Activated CD8-positive, alpha-beta T cell treated with anti-CD3 and anti-CD28 coated beads for 36 hours (primary cell): ENCODE data around the gene GNG8. TPM values are rescaled to one million over a fixed set of nuclear protein-coding genes. Genes with fewer than 3 reads are reported as not detected.
A peak's percentile ranks its signal among the peaks of the same experiment; 100 is the strongest.

Experiments used
- ATAC-seq: fragments of 200-7000 bp; cut with Tn5 transposase; one replicate; pipeline ENCODE4 v1.10.0; 2021; ENCODE audit warnings: mild to moderate bottlenecking, moderate library complexity
- CTCF ChIA-PET: fragments of 350-600 bp; sonication (Branson Sonifier 250); formaldehyde crosslinking; loops from one replicate; lab custom pipeline; 2021; ENCODE audit warnings: antibody characterized with exemption; lab: Charles Lee
- POLR2A ChIA-PET: fragments of 350-600 bp; sonication (Branson Sonifier 250); formaldehyde crosslinking; loops from one replicate; lab custom pipeline; 2021; ENCODE audit warnings: antibody characterized with exemption; lab: Charles Lee
- DNase-seq: peaks from one replicate; pipeline ENCODE4 v3.0.0-alpha.2; 2020
- H3K27ac Mint-ChIP-seq: one replicate; pipeline ENCODE4 v1.8.0; 2021; ENCODE audit warnings: mild to moderate bottlenecking, mixed read lengths
- H3K27me3 Mint-ChIP-seq: one replicate; pipeline ENCODE4 v1.8.0; 2021; ENCODE audit warnings: mixed read lengths
- H3K36me3 Mint-ChIP-seq: one replicate; pipeline ENCODE4 v1.8.0; 2021; ENCODE audit warnings: low read depth, mixed read lengths
- H3K4me1 Mint-ChIP-seq: one replicate; pipeline ENCODE4 v1.8.0; 2021; ENCODE audit warnings: low read depth, mixed read lengths
- H3K4me3 Mint-ChIP-seq: one replicate; pipeline ENCODE4 v1.8.0; 2021; ENCODE audit warnings: mild to moderate bottlenecking, moderate library complexity, mixed read lengths
- H3K9me3 Mint-ChIP-seq: one replicate; pipeline ENCODE4 v1.8.0; 2021; ENCODE audit warnings: mixed read lengths
- CTCF ChIP-seq: fragments of 200-600 bp; IDR thresholded peaks from one replicate; pipeline ENCODE4 v1.8.0; 2022; ENCODE audit warnings: antibody characterized with exemption, mild to moderate bottlenecking
- intact Hi-C: fragments of 100-400 bp; cut with micrococcal nuclease; formaldehyde crosslinking; loops from one replicate; pipeline ENCODE4 v1.10.0; 2022
- total RNA-seq, 2 experiments: library from RNA; stranded (reverse); gene quantifications; one replicate each; pipeline ENCODE4 v1.2.3, GENCODE V29; 2021

GNG8 gene
- total RNA-seq, 2 experiments from 2014 or later: 33.0 to 45.4 TPM

- intact Hi-C loops: loop anchor here (1.0 to 10.0 kb wide), 2 partner anchors 48 to 111 kb away; no protein-coding TSS in a partner anchor
- Mint-ChIP-seq H3K9me3 (no peaks in the 10 kb centered on the region), H3K36me3 (peaks cover 38% of the 10 kb centered on the region), H3K27me3 (no peaks in the 10 kb centered on the region), H3K4me3 (peak overlapping the region; percentile 32), H3K4me1 (peaks cover 72% of the 10 kb centered on the region), H3K27ac (peak overlapping the region; percentile 89)
- peak; percentile 96 for TF ChIP-seq CTCF
- ChIA-PET POLR2A (interaction anchor here (0.6 to 14.9 kb wide), 7 partner anchors 9 to 114 kb away, joined by 3 to 232 read pairs (median 3); partner anchors contain the start of gene CALM3), CTCF (interaction anchor here (0.6 to 19.7 kb wide), 22 partner anchors 8 to 131 kb away, joined by 3 to 300 read pairs (median 5); partner anchors contain the start of genes CALM3, DACT3, GNG8 and PTGIR)
- DNase-seq (peak; percentile 92), ATAC-seq (peak; percentile 55)
These were observed 21.8 kb downstream of the GNG8 start for GRCh38 chr19:46614114-46614722.

GRCh38 chr19:46613525-46613924, 22.5 kb downstream of the GNG8 start:
- ATAC-seq (no peak), DNase-seq (no peak)
- no peaks in the 10 kb centered on the region for H3K27me3 Mint-ChIP-seq
- H3K9me3 Mint-ChIP-seq: no peaks in the 10 kb centered on the region
- no peak overlapping the region for H3K27ac Mint-ChIP-seq
- intact Hi-C loops: loop anchor here (10.0 kb wide), 1 partner anchor 111 kb away; no protein-coding TSS in a partner anchor
- ChIA-PET CTCF (interaction anchor here (0.6 to 19.7 kb wide), 19 partner anchors 10 to 131 kb away, joined by 3 to 300 read pairs (median 5); partner anchors contain the start of genes CALM3, DACT3, GNG8 and PTGIR), POLR2A (interaction anchor here (0.8 to 14.9 kb wide), 6 partner anchors 9 to 115 kb away, joined by 3 to 232 read pairs (median 4); partner anchors contain the start of gene CALM3)
- TF ChIP-seq CTCF: no peak
- H3K4me1 Mint-ChIP-seq: peaks cover 69% of the 10 kb centered on the region
- no peak overlapping the region for H3K4me3 Mint-ChIP-seq
- peaks cover 37% of the 10 kb centered on the region for H3K36me3 Mint-ChIP-seq

- Mint-ChIP-seq H3K4me1 (peaks cover 62% of the 10 kb centered on the region), H3K4me3 (peak overlapping the region; percentile 22), H3K9me3 (no peaks in the 10 kb centered on the region), H3K27ac (peak overlapping the region; percentile 72), H3K36me3 (peaks cover 51% of the 10 kb centered on the region), H3K27me3 (no peaks in the 10 kb centered on the region)
- DNase-seq (no peak), ATAC-seq (no peak)
- ChIA-PET POLR2A (interaction anchor here (0.8 to 14.9 kb wide), 14 partner anchors 7 to 111 kb away, joined by 3 to 232 read pairs (median 5); partner anchors contain the start of genes CALM3, DACT3 and PTGIR), CTCF (interaction anchor here (1.0 to 19.7 kb wide), 10 partner anchors 10 to 142 kb away, joined by 3 to 300 read pairs (median 8); partner anchors contain the start of genes CALM3 and DACT3)
- TF ChIP-seq CTCF: no peak
- intact Hi-C loops: loop anchor here (10.0 kb wide), 1 partner anchor 113 kb away; no protein-coding TSS in a partner anchor
These were observed 24.2 kb downstream of the GNG8 start for GRCh38 chr19:46611776-46612175.

GRCh38 chr19:46610851-46611770, 24.9 kb downstream of the GNG8 start:
- ATAC-seq: peak; percentile 17
- no peak for TF ChIP-seq CTCF
- POLR2A ChIA-PET: interaction anchor here (0.6 to 14.9 kb wide), 21 partner anchors 6 to 646 kb away, joined by 3 to 232 read pairs (median 4); partner anchors contain the start of genes CALM3, DACT3, GNG8 and PTGIR

More at GRCh38 chr19:46610851-46611770, 24.9 kb downstream of the GNG8 start:
- peak overlapping the region; percentile 72 for H3K27ac Mint-ChIP-seq
- H3K4me3 Mint-ChIP-seq: peak overlapping the region; percentile 31
- CTCF ChIA-PET: interaction anchor here (1.2 to 19.7 kb wide), 7 partner anchors 9 to 143 kb away, joined by 4 to 300 read pairs (median 10); partner anchors contain the start of genes CALM3 and DACT3
- no peaks in the 10 kb centered on the region for H3K27me3 Mint-ChIP-seq
- DNase-seq: peak; percentile 49
- H3K9me3 Mint-ChIP-seq: no peaks in the 10 kb centered on the region
- peaks cover 61% of the 10 kb centered on the region for H3K4me1 Mint-ChIP-seq
- H3K36me3 Mint-ChIP-seq: peaks cover 58% of the 10 kb centered on the region
- intact Hi-C loops: loop anchor here (10.0 kb wide), 1 partner anchor 114 kb away; no protein-coding TSS in a partner anchor
